Lung (tissue), 12 donors: Measurements from ENCODE around the gene IGSF21. TPM values are rescaled to one million over a fixed set of nuclear protein-coding genes. Genes with fewer than 3 reads are reported as not detected.

Source experiments
- ATAC-seq: fragments of 200-7000 bp; cut with Tn5 transposase; one replicate; pipeline ENCODE4 v1.9.1; 2020; ENCODE audit warnings: moderate number of reproducible peaks; ENCODE audit not compliant: insufficient read depth, low FRiP score
- DNase-seq, 3 donors: peaks; one replicate each; pipeline ENCODE4 v3.0.0-alpha.2; 2013 to 2017
- H3K27ac ChIP-seq, 2 donors: one replicate each; pipeline ENCODE4 v1.5.1; 2013; ENCODE audit warnings: mild to moderate bottlenecking in 2 of 2, moderate library complexity in 2 of 2, control low read depth in 1 of 2, inconsistent platforms in 1 of 2, low read depth in 1 of 2, low read length in 1 of 2
- H3K27me3 ChIP-seq, 3 donors: one replicate each; pipeline ENCODE4 v1.5.1; 2013; ENCODE audit warnings: low read length in 2 of 3; ENCODE audit not compliant: control insufficient read depth in 3 of 3, insufficient read depth in 3 of 3
- H3K36me3 ChIP-seq, 4 donors: one replicate each; pipeline ENCODE4 v1.5.1; 2013; ENCODE audit warnings: low read length in 4 of 4, mild to moderate bottlenecking in 1 of 4, moderate library complexity in 1 of 4; ENCODE audit not compliant: control insufficient read depth in 4 of 4, insufficient read depth in 4 of 4
- H3K4me1 ChIP-seq, 5 donors: one replicate each; pipeline ENCODE4 v1.5.1; 2013; ENCODE audit warnings: low read length in 5 of 5, mild to moderate bottlenecking in 2 of 5, moderate library complexity in 1 of 5; ENCODE audit not compliant: control insufficient read depth in 5 of 5, insufficient read depth in 5 of 5
- H3K4me3 ChIP-seq: one replicate; pipeline ENCODE4 v1.5.1; 2013; ENCODE audit warnings: mild to moderate bottlenecking, control low read depth, moderate library complexity
- H3K9ac ChIP-seq, 2 donors: one replicate each; pipeline ENCODE4 v1.5.1; 2013; ENCODE audit warnings: low read length in 2 of 2, control low read depth in 1 of 2; ENCODE audit not compliant: insufficient read depth in 1 of 2
- H3K9me3 ChIP-seq, 4 donors: one replicate each; pipeline ENCODE4 v1.5.1; 2013; ENCODE audit warnings: low read length in 3 of 4, mild to moderate bottlenecking in 1 of 4, moderate library complexity in 1 of 4; ENCODE audit not compliant: control insufficient read depth in 4 of 4, insufficient read depth in 3 of 4
- CTCF ChIP-seq: IDR thresholded peaks from 2 replicates; pipeline ENCODE4 v1.5.1; 2012; ENCODE audit warnings: mild to moderate bottlenecking; ENCODE audit errors: control extremely low read depth, extremely low read depth
- WGBS, 2 donors: extraction: QIAGEN DNeasy Blood & Tissue Kit; methylation state at CpG; one replicate each; pipeline ENCODE4 v1.1.7; 2013; 5-methylcytosine and 5-hydroxymethylcytosine counted together
- polyA plus RNA-seq, 2 donors: library from polyadenylated mRNA; stranded (reverse); fragments of 200-250 nt; gene quantifications; one replicate each; pipeline ENCODE4 v1.2.1, GENCODE V29; 2013
- total RNA-seq, 2 donors: library from RNA; depleted of rRNA in 1 of 2; stranded (reverse); fragments of >200 nt in 1 of 2; gene quantifications; one replicate each; pipeline ENCODE4 v1.2.1, GENCODE V29; 2014 to 2021
- donor health status: control.
- donor health status: control.
- donor health status: Bipolar disorder and iron deficiency.
- donor health status: healthy.
- donor health status: DM: yes; HTN: yes; CAD: no.

IGSF21 gene
- total and polyA plus RNA-seq, 4 donors, result 0.18 to 2.6 (median 0.62) TPM

DNA sequence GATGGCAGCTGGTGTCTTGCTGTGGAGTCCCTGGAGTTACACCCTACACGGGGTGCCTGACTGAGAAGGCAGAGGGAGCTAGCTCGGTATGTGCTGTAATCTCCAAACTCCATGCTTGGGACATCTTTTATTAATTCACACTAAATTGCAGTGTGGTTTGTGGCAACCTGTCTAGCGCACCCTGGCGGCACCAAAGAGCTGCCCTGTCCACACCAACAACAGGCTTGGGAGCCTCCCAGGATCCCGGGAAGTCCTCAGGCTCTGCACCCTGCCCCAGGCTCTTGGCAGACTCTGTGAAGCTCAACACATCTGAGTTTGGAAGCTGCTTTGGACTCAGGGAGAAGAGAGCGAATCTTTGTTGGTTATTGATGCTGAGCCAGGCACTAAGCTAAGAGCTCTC is 138.9 kb downstream of the IGSF21 start:
- no peak for DNase-seq
- no peak for TF ChIP-seq CTCF
- no peak overlapping the region for H3K9ac ChIP-seq
- peaks cover 0 to 8% (median 3%) of the 10 kb centered on the region in 4 donors for H3K9me3 ChIP-seq
- H3K27ac ChIP-seq, result no peak overlapping the region
- ATAC-seq, result no peak
- no peaks in the 10 kb centered on the region for H3K36me3 ChIP-seq
- 78% methylated on average over 6 of the region's 6 CpGs for WGBS, 2 donors
- no peaks in the 10 kb centered on the region for H3K4me1 ChIP-seq
- no peak overlapping the region for H3K4me3 ChIP-seq
- peaks cover 0 to 10% (median 6%) of the 10 kb centered on the region in 3 donors for H3K27me3 ChIP-seq

DNA sequence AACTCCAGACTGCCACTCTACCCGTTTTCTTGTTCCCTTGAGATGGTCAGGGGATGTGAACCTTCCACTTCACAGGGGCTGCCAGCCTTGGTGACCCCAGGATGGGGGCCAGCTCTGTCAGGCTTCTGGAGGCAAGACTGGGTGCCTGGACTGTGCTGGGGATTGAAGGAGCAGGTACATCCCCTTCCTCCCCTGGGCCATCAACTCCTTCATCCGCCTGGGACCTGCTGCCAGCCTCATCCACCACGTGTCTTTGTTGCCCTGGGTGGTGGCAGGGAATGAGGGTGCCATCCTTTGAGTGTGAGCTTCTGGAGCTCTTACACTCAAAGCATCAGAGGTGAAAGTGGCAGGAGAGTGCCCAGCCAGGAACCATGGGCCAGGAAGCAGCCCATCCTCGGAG is 139.6 kb downstream of the IGSF21 start:
- Histone ChIP-seq H3K27ac (no peak overlapping the region), H3K9ac (no peak overlapping the region), H3K27me3 (peaks cover 0 to 6% (median 6%) of the 10 kb centered on the region in 3 donors), H3K9me3 (peaks cover 0 to 9% (median 4%) of the 10 kb centered on the region in 4 donors), H3K4me1 (no peaks in the 10 kb centered on the region), H3K4me3 (no peak overlapping the region), H3K36me3 (no peaks in the 10 kb centered on the region)
- DNase-seq (no peak), ATAC-seq (no peak)
- TF ChIP-seq CTCF, result no peak
- 48 to 53% methylated on average over 4 of the region's 4 CpGs for WGBS, 2 donors

- H3K27ac ChIP-seq, result no peak overlapping the region
- 58 to 69% methylated on average over 2 to 3 of the region's 3 CpGs for WGBS, 2 donors
- TF ChIP-seq CTCF, result no peak
These were observed 142.0 kb downstream of the IGSF21 start for GRCh38 chr1:18249631-18250030.

DNA sequence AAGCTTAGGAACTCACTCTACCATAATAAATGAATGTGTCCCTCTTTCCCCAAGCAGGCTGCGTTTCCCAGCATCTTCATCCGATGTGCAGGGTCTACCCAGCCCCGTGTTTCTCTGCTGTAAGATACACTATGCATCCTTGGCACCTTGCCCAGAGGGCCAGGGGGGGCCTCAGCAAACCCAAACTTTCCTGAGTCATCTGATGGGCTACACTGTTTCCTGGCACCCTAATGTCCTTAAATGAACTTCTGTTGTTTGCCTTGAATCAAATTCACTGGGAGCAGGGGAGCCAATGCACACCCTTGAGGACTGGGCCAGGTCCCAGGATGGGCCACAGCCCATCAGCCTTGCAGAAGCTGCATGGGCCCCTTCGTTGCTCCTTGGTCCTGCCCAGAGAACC is 145.5 kb downstream of the IGSF21 start:
- H3K4me1 ChIP-seq, result no peaks in the 10 kb centered on the region
- WGBS, 2 donors, result 68 to 79% methylated on average over 4 of the region's 4 CpGs
- no peak overlapping the region for H3K4me3 ChIP-seq
- ATAC-seq (no peak), DNase-seq (no peak)
- no peak for TF ChIP-seq CTCF
- H3K9me3 ChIP-seq, result peaks cover 0 to 9% (median 4%) of the 10 kb centered on the region in 4 donors
- H3K36me3 ChIP-seq, result no peaks in the 10 kb centered on the region
- H3K9ac ChIP-seq, result no peak overlapping the region
- no peak overlapping the region for H3K27ac ChIP-seq
- peaks cover 0 to 6% (median 0%) of the 10 kb centered on the region in 3 donors for H3K27me3 ChIP-seq

More at GRCh38 chr1:18249631-18250030, 142.0 kb downstream of the IGSF21 start:
- DNase-seq (no peak), ATAC-seq (no peak)
- Histone ChIP-seq H3K9ac (no peak overlapping the region), H3K4me1 (no peaks in the 10 kb centered on the region), H3K9me3 (peaks cover 0 to 9% (median 4%) of the 10 kb centered on the region in 4 donors), H3K4me3 (no peak overlapping the region), H3K36me3 (no peaks in the 10 kb centered on the region), H3K27me3 (peaks cover 0 to 6% (median 2%) of the 10 kb centered on the region in 3 donors)
